Smooth muscle cell (in vitro differentiated cells): ENCODE measurements around the gene DDX27. TPM values are rescaled to one million over a fixed set of nuclear protein-coding genes. Genes with fewer than 3 reads are reported as not detected.

ENCODE experiments used
- DNase-seq: peaks from one replicate; lab custom pipeline; 2025; ENCODE audit not compliant: unreplicated experiment; lab: John Stamatoyannopoulos, UW
- H2AFZ ChIP-seq: fragments of 200-600 bp; sonication (generic); 2 replicates; pipeline ENCODE4 v1.6.0; 2016; ENCODE audit warnings: antibody characterized with exemption, low read depth, mild to moderate bottlenecking
- H3F3A ChIP-seq: fragments of 200-600 bp; sonication (generic); 2 replicates; pipeline ENCODE4 v1.6.0; 2017; ENCODE audit warnings: antibody characterized with exemption, low read depth
- H3K27ac ChIP-seq: fragments of 200-600 bp; sonication (generic); 2 replicates; pipeline ENCODE4 v1.5.1; 2016; ENCODE audit warnings: low read depth, mild to moderate bottlenecking
- H3K27me3 ChIP-seq: fragments of 200-600 bp; sonication (generic); 2 replicates; pipeline ENCODE4 v1.6.1; 2016; ENCODE audit warnings: low read depth, mild to moderate bottlenecking
- H3K36me3 ChIP-seq: fragments of 200-600 bp; sonication (generic); 2 replicates; pipeline ENCODE4 v1.5.1; 2016; ENCODE audit warnings: low read depth
- H3K4me1 ChIP-seq: fragments of 200-600 bp; sonication (generic); 2 replicates; pipeline ENCODE4 v1.5.1; 2016; ENCODE audit warnings: low read depth
- H3K4me2 ChIP-seq: fragments of 200-600 bp; sonication (generic); 2 replicates; pipeline ENCODE4 v1.6.0; 2016; ENCODE audit warnings: mild to moderate bottlenecking
- H3K4me3 ChIP-seq: fragments of 200-600 bp; sonication (generic); 2 replicates; pipeline ENCODE4 v1.5.1; 2016; ENCODE audit warnings: mild to moderate bottlenecking
- H3K79me2 ChIP-seq: fragments of 200-600 bp; sonication (generic); 2 replicates; pipeline ENCODE4 v1.6.0; 2016; ENCODE audit warnings: low read depth, mild to moderate bottlenecking
- H3K9ac ChIP-seq: fragments of 200-600 bp; sonication (generic); 2 replicates; pipeline ENCODE4 v1.6.0; 2016; ENCODE audit warnings: low read depth
- H3K9me3 ChIP-seq: fragments of 200-600 bp; sonication (generic); replicated peaks from 2 replicates; pipeline ENCODE4 v1.5.1; 2016; ENCODE audit warnings: low read depth
- H4K20me1 ChIP-seq: fragments of 200-600 bp; sonication (generic); 2 replicates; pipeline ENCODE4 v1.6.0; 2016; ENCODE audit warnings: low read depth
- CTCF ChIP-seq: fragments of 200-600 bp; sonication (generic); IDR thresholded peaks from 2 replicates; pipeline ENCODE4 v1.5.1; 2017; ENCODE audit warnings: borderline replicate concordance, mild to moderate bottlenecking, antibody characterized with exemption; ENCODE audit not compliant: insufficient read depth, poor library complexity, severe bottlenecking
- WGBS: methylation state at CpG from one replicate; pipeline ENCODE4 v1.1.7; 2016; ENCODE audit warnings: low lambda C conversion rate; 5-methylcytosine and 5-hydroxymethylcytosine counted together
- polyA plus RNA-seq: library from polyadenylated mRNA; unstranded; fragments of >200 nt; fragmentation: Nextera tagmentation; extraction: Ambion mirVana; gene quantifications from 2 replicates; pipeline ENCODE4 v1.2.1, GENCODE V29; 2016
- total RNA-seq: library from RNA; depleted of rRNA; stranded (reverse); fragments of >200 nt; gene quantifications from 2 replicates; pipeline ENCODE4 v1.2.3, GENCODE V29; 2014

The DDX27 gene
- total and polyA plus RNA-seq, 2 experiments from 2014 or later = 19.6 to 28.3 TPM

- peaks cover 49% of the 10 kb centered on the region for H3K79me2 ChIP-seq
- H3K9me3 ChIP-seq = no peaks in the 10 kb centered on the region
- H3K4me3 ChIP-seq = no peak overlapping the region
- no peak for TF ChIP-seq CTCF
- H3K4me1 ChIP-seq = peaks cover 48% of the 10 kb centered on the region
- peaks cover 71% of the 10 kb centered on the region for H3F3A ChIP-seq
- H3K9ac ChIP-seq = no peak overlapping the region
- peaks cover 6% of the 10 kb centered on the region for H3K36me3 ChIP-seq
- peak overlapping the region; percentile 97 for H3K27ac ChIP-seq
- H3K4me2 ChIP-seq = peak overlapping the region; percentile 43
- no peaks in the 10 kb centered on the region for H3K27me3 ChIP-seq
- no peak overlapping the region for H2AFZ ChIP-seq
- peaks cover 89% of the 10 kb centered on the region for H4K20me1 ChIP-seq
- no peak for DNase-seq
Observed at GRCh38 chr20:49287555-49288249, 68.5 kb downstream of the DDX27 start.

GRCh38 chr20:49288250-49288751 lies 69.1 kb downstream of the DDX27 start:
- peaks cover 83% of the 10 kb centered on the region for H4K20me1 ChIP-seq
- no peak for TF ChIP-seq CTCF
- DNase-seq = no peak
- H3K4me3 ChIP-seq = no peak overlapping the region
- H3K27ac ChIP-seq = peak overlapping the region; percentile 37
- H3F3A ChIP-seq = peaks cover 66% of the 10 kb centered on the region
- peaks cover 6% of the 10 kb centered on the region for H3K36me3 ChIP-seq
- H3K79me2 ChIP-seq = peaks cover 43% of the 10 kb centered on the region
- no peaks in the 10 kb centered on the region for H3K27me3 ChIP-seq
- H3K4me2 ChIP-seq = peak overlapping the region; percentile 43
- H3K9me3 ChIP-seq = no peaks in the 10 kb centered on the region
- H2AFZ ChIP-seq = no peak overlapping the region
- 89% methylated on average over 2 of the region's 2 CpGs for WGBS
- peaks cover 44% of the 10 kb centered on the region for H3K4me1 ChIP-seq
- H3K9ac ChIP-seq = no peak overlapping the region

- H3K79me2 ChIP-seq = peaks cover 35% of the 10 kb centered on the region
- H3K9ac ChIP-seq = no peak overlapping the region
- H3K27me3 ChIP-seq = no peaks in the 10 kb centered on the region
- peaks cover 76% of the 10 kb centered on the region for H4K20me1 ChIP-seq
- H3K4me3 ChIP-seq = no peak overlapping the region
- WGBS = 91% methylated on average over 10 of the region's 10 CpGs
- H2AFZ ChIP-seq = no peak overlapping the region
- no peak for TF ChIP-seq CTCF
- peak overlapping the region; percentile 37 for H3K27ac ChIP-seq
- peaks cover 59% of the 10 kb centered on the region for H3F3A ChIP-seq
- H3K36me3 ChIP-seq = peaks cover 6% of the 10 kb centered on the region
- H3K9me3 ChIP-seq = no peaks in the 10 kb centered on the region
- H3K4me2 ChIP-seq = no peak overlapping the region
- no peak for DNase-seq
- peaks cover 36% of the 10 kb centered on the region for H3K4me1 ChIP-seq
Observed at GRCh38 chr20:49288784-49289696, 69.8 kb downstream of the DDX27 start.
